ENCODE data around the gene FOXI1.
A peak's percentile ranks its signal among the peaks of the same experiment; 100 is the strongest.

FOXI1 gene

GRCh38 chr5:170159101-170159698, 53.5 kb downstream of the FOXI1 start:
- peak; percentile 91 for DNase-seq (ENCODE audit: low read depth)
- H3K4me3 ChIP-seq (ENCODE audit: low read length) = no peak overlapping the region
- TF ChIP-seq, protein P1, sequence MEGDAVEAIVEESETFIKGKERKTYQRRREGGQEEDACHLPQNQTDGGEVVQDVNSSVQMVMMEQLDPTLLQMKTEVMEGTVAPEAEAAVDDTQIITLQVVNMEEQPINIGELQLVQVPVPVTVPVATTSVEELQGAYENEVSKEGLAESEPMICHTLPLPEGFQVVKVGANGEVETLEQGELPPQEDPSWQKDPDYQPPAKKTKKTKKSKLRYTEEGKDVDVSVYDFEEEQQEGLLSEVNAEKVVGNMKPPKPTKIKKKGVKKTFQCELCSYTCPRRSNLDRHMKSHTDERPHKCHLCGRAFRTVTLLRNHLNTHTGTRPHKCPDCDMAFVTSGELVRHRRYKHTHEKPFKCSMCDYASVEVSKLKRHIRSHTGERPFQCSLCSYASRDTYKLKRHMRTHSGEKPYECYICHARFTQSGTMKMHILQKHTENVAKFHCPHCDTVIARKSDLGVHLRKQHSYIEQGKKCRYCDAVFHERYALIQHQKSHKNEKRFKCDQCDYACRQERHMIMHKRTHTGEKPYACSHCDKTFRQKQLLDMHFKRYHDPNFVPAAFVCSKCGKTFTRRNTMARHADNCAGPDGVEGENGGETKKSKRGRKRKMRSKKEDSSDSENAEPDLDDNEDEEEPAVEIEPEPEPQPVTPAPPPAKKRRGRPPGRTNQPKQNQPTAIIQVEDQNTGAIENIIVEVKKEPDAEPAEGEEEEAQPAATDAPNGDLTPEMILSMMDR (conservative IDR thresholded peaks at IDR 0.05; ENCODE audit: low read length) = no peak

All from AG10803 (cell line).